DND-41 (cell line): ENCODE results near the gene PPP3CB.

Experiments used
- ATAC-seq: fragments of 200-7000 bp; cut with Tn5 transposase; 3 replicates; pipeline ENCODE4 v1.9.1; 2021; ENCODE audit warnings: low read depth; ENCODE audit not compliant: insufficient read depth
- DNase-seq: peaks from one replicate; pipeline ENCODE4 v3.0.0-alpha.2; 2020
- H2AFZ ChIP-seq: 2 replicates; pipeline ENCODE4 v1.6.0; 2012; ENCODE audit warnings: low read depth, low read length
- H3K27ac ChIP-seq: 2 replicates; pipeline ENCODE4 v1.5.1; 2012; ENCODE audit warnings: low read length, inconsistent platforms
- H3K27me3 ChIP-seq: fragments of 200-600 bp; sonication (generic); 2 replicates; pipeline ENCODE4 v1.6.0; 2012; ENCODE audit warnings: low read length, mild to moderate bottlenecking, inconsistent platforms; ENCODE audit not compliant: insufficient read depth, poor library complexity
- H3K36me3 ChIP-seq: 2 replicates; pipeline ENCODE4 v1.5.1; 2012; ENCODE audit warnings: low read length, inconsistent platforms; ENCODE audit not compliant: insufficient read depth
- H3K4me1 ChIP-seq: 2 replicates; pipeline ENCODE4 v1.5.1; 2012; ENCODE audit warnings: mild to moderate bottlenecking, low read length; ENCODE audit not compliant: insufficient read depth
- H3K4me2 ChIP-seq: 2 replicates; pipeline ENCODE4 v1.6.0; 2012; ENCODE audit warnings: mild to moderate bottlenecking, moderate library complexity, low read length, inconsistent platforms; ENCODE audit not compliant: insufficient read depth
- H3K4me3 ChIP-seq, 2 experiments: fragments of 200-600 bp in 1 of 2; shearing (Covaris generic) in 1 of 2; 2 replicates each; pipeline ENCODE4 v1.5.1; 2012 to 2016; ENCODE audit warnings: inconsistent platforms in 2 of 2, low read length in 2 of 2, mild to moderate bottlenecking in 2 of 2, low read depth in 1 of 2, moderate library complexity in 1 of 2
- H3K79me2 ChIP-seq: 2 replicates; pipeline ENCODE4 v1.6.0; 2012; ENCODE audit warnings: low read length, inconsistent platforms; ENCODE audit not compliant: insufficient read depth
- H3K9ac ChIP-seq: 2 replicates; pipeline ENCODE4 v1.6.0; 2012; ENCODE audit warnings: low read depth, mild to moderate bottlenecking, inconsistent platforms, low read length, moderate library complexity
- H3K9me3 ChIP-seq: 2 replicates; pipeline ENCODE4 v1.5.1; 2012; ENCODE audit warnings: low read length, moderate library complexity, mild to moderate bottlenecking, inconsistent platforms; ENCODE audit not compliant: insufficient read depth, severe bottlenecking
- H4K20me1 ChIP-seq: 2 replicates; pipeline ENCODE4 v1.6.0; 2012; ENCODE audit warnings: low read length; ENCODE audit not compliant: insufficient read depth
- CTCF ChIP-seq: IDR thresholded peaks from 2 replicates; pipeline ENCODE4 v1.5.1; 2012; ENCODE audit warnings: borderline replicate concordance, low read length, moderate library complexity, mild to moderate bottlenecking; ENCODE audit not compliant: poor library complexity, severe bottlenecking; ENCODE audit errors: extremely low read depth
- EZH2 ChIP-seq: IDR thresholded peaks from 3 replicates; pipeline ENCODE4 v1.6.1; 2012; ENCODE audit warnings: borderline replicate concordance, low read depth, mild to moderate bottlenecking, moderate library complexity, low read length, inconsistent platforms; ENCODE audit not compliant: severe bottlenecking

PPP3CB gene

DNA sequence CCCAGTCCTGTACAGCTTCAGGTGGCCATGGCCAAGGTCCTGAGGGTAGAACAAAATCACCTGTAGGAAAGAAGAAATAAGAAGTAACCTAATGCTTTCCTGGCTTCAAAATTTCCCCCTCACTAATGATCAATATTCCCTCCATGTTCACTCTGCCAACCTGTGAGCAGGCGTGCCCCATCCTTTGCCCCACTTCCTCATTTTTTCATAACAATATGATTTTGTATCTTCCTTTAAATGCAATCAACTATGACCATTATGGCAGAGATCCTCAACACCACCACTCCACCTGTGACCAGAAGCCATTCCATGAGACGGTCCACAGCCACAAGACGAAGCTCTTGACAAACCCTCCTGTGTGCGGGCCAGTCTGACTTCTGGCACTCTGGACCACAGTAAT, 69.5 kb downstream of the PPP3CB start:
- no peaks in the 10 kb centered on the region for H3K79me2 ChIP-seq
- no peak for DNase-seq
- no peak overlapping the region for H2AFZ ChIP-seq
- H3K27ac ChIP-seq, result no peak overlapping the region
- H3K9me3 ChIP-seq, result no peaks in the 10 kb centered on the region
- no peak for ATAC-seq
- H3K4me2 ChIP-seq, result no peak overlapping the region
- H3K9ac ChIP-seq, result no peak overlapping the region
- peaks cover 51% of the 10 kb centered on the region for H3K36me3 ChIP-seq
- TF ChIP-seq EZH2 (no peak), CTCF (no peak)
- H3K4me3 ChIP-seq, result no peak overlapping the region
- no peaks in the 10 kb centered on the region for H3K4me1 ChIP-seq
- no peaks in the 10 kb centered on the region for H4K20me1 ChIP-seq
- no peaks in the 10 kb centered on the region for H3K27me3 ChIP-seq

GRCh38 chr10:73424478-73424877, 71.3 kb downstream of the PPP3CB start:
- H3K79me2 ChIP-seq, result no peaks in the 10 kb centered on the region
- no peaks in the 10 kb centered on the region for H4K20me1 ChIP-seq
- no peak for ATAC-seq
- TF ChIP-seq EZH2, result no peak
- TF ChIP-seq CTCF, result no peak
- no peak for DNase-seq
- no peak overlapping the region for H2AFZ ChIP-seq
- H3K27ac ChIP-seq, result no peak overlapping the region
- peaks cover 51% of the 10 kb centered on the region for H3K36me3 ChIP-seq
- no peak overlapping the region for H3K9ac ChIP-seq
- no peaks in the 10 kb centered on the region for H3K27me3 ChIP-seq
- H3K4me1 ChIP-seq, result no peaks in the 10 kb centered on the region
- H3K4me2 ChIP-seq, result no peak overlapping the region
- no peaks in the 10 kb centered on the region for H3K9me3 ChIP-seq
- no peak overlapping the region for H3K4me3 ChIP-seq

DNA sequence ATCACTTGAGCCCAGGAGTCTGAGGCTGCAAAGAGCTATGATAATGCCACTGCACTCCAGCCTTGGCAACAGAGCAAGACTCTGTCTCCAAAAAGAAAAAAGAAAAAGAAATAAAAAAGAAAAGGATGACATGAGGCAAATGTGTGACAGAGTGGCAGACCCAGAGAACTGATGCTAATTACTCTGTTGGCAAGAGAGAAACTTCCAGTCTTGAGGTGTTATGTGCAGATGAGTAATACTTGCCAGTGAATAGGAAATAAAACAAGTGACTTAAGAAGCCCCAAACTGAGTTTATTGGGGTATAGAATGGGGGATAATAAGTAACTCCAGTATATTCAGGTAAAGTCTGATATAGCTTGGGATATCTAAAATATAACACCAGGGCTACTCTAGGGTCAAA, 72.5 kb downstream of the PPP3CB start:
- peaks cover 50% of the 10 kb centered on the region for H3K36me3 ChIP-seq
- H3K27me3 ChIP-seq, result no peaks in the 10 kb centered on the region
- H3K4me2 ChIP-seq, result no peak overlapping the region
- no peaks in the 10 kb centered on the region for H3K4me1 ChIP-seq
- TF ChIP-seq CTCF (no peak), EZH2 (no peak)
- no peak overlapping the region for H3K27ac ChIP-seq
- H3K9ac ChIP-seq, result no peak overlapping the region
- DNase-seq, result no peak
- no peak overlapping the region for H2AFZ ChIP-seq
- H3K9me3 ChIP-seq, result no peaks in the 10 kb centered on the region
- no peaks in the 10 kb centered on the region for H4K20me1 ChIP-seq
- H3K4me3 ChIP-seq, result no peak overlapping the region
- ATAC-seq, result no peak
- H3K79me2 ChIP-seq, result no peaks in the 10 kb centered on the region

GRCh38 chr10:73416571-73416970, 79.3 kb downstream of the PPP3CB start:
- H3K36me3 ChIP-seq, result no peaks in the 10 kb centered on the region
- H3K4me2 ChIP-seq, result no peak overlapping the region
- DNase-seq, result no peak
- no peak for ATAC-seq
- no peak overlapping the region for H3K4me3 ChIP-seq
- H3K9me3 ChIP-seq, result no peaks in the 10 kb centered on the region
- no peaks in the 10 kb centered on the region for H3K27me3 ChIP-seq
- H3K27ac ChIP-seq, result no peak overlapping the region
- peaks cover 20% of the 10 kb centered on the region for H3K79me2 ChIP-seq
- no peaks in the 10 kb centered on the region for H4K20me1 ChIP-seq
- TF ChIP-seq CTCF (no peak), EZH2 (no peak)
- peaks cover 19% of the 10 kb centered on the region for H3K4me1 ChIP-seq
- no peak overlapping the region for H2AFZ ChIP-seq
- no peak overlapping the region for H3K9ac ChIP-seq
